K562 (cell line): Measurements from ENCODE around the gene SNAI1. TPM values are rescaled to one million over a fixed set of nuclear protein-coding genes. Genes with fewer than 3 reads are reported as not detected.

ENCODE experiments used
- ATAC-seq: fragments of 200-7000 bp; cut with Tn5 transposase; 3 replicates; pipeline ENCODE4 v1.9.1; 2020; ENCODE audit warnings: moderate library complexity
- BruUV-seq: library from RNA; stranded (reverse); fragments of 400-500 nt; replicated peaks from 2 replicates; lab custom pipeline; 2021; lab: Mats Ljungman, UMichigan
- CTCF ChIA-PET: fragments of 300-600 bp; formaldehyde crosslinking; extraction: SDS; loops from one replicate; lab custom pipeline; 2021; ENCODE audit warnings: low intra/inter-chr PET ratio; lab: Yijun Ruan, JAX
- POLR2A ChIA-PET: fragments of 300-600, 350-650 bp; sonication (Branson Sonifier 250); formaldehyde crosslinking; extraction: SDS; loops from one replicate; lab custom pipeline; 2021; ENCODE audit warnings: antibody characterized with exemption, inconsistent platforms; lab: Yijun Ruan, JAX
- DNase-seq, 4 experiments: peaks; one replicate each; pipeline versions ENCODE4 v3.0.0 to v3.0.0-alpha.2; 2011 to 2018; ENCODE audit warnings: low spot score in 3 of 4, mixed read lengths in 3 of 4; ENCODE audit errors: extremely low read depth in 1 of 4
- FAIRE-seq: peaks from 2 replicates; lab custom pipeline; 2011; peaks lifted over from hg19 to GRCh38; lab: Jason Lieb, UNC
- H2AFZ ChIP-seq: 2 replicates; pipeline ENCODE4 v1.6.0; 2011; ENCODE audit warnings: low read depth, low read length, control low read depth, inconsistent platforms
- H3K27ac ChIP-seq: fragments of 200-600 bp; 3 replicates; pipeline ENCODE4 v1.8.0; 2011; ENCODE audit warnings: low read depth, mild to moderate bottlenecking, control low read depth, inconsistent platforms, low read length, moderate library complexity, mixed read lengths; ENCODE audit errors: extremely low read depth
- H3K27me3 ChIP-seq, 2 experiments: fragments of 300-600 bp in 1 of 2; 2 replicates in 1 of 2; 3 replicates in 1 of 2; pipeline versions ENCODE4 v1.6.0 to v1.8.0; 2011; ENCODE audit warnings: inconsistent platforms in 2 of 2, low read length in 2 of 2, mild to moderate bottlenecking in 1 of 2, mixed read lengths in 1 of 2, moderate library complexity in 1 of 2; ENCODE audit not compliant: control insufficient read depth in 2 of 2, insufficient read depth in 2 of 2
- H3K36me3 ChIP-seq: fragments of 300-600 bp; 3 replicates; pipeline ENCODE4 v1.8.0; 2011; ENCODE audit warnings: mild to moderate bottlenecking, low read length, inconsistent platforms; ENCODE audit not compliant: control insufficient read depth, insufficient read depth
- H3K4me1 ChIP-seq, 2 experiments: fragments of 200-600 bp in 1 of 2; replicated peaks in 1 of 2; 2 replicates in 1 of 2; 3 replicates in 1 of 2; pipeline versions ENCODE4 v1.5.1 to v1.8.0; 2011; ENCODE audit warnings: inconsistent platforms in 2 of 2, low read length in 2 of 2, mild to moderate bottlenecking in 1 of 2, mixed read lengths in 1 of 2, moderate library complexity in 1 of 2; ENCODE audit not compliant: control insufficient read depth in 2 of 2, insufficient read depth in 2 of 2
- H3K4me2 ChIP-seq: 2 replicates; pipeline ENCODE4 v1.6.1; 2011; ENCODE audit warnings: low read length, control low read depth, inconsistent platforms, mixed read lengths; ENCODE audit not compliant: insufficient read depth
- H3K4me3 ChIP-seq: fragments of 200-600 bp; sonication (generic), shearing (Covaris generic); 2 replicates; pipeline ENCODE4 v1.5.1; 2016; ENCODE audit warnings: control low read depth, inconsistent platforms
- H3K79me2 ChIP-seq: fragments of 200-600 bp; 3 replicates; pipeline ENCODE4 v1.8.0; 2011; ENCODE audit warnings: low read length, inconsistent platforms; ENCODE audit not compliant: control insufficient read depth, insufficient read depth
- H3K9ac ChIP-seq, 2 experiments: 2 replicates each; pipeline versions ENCODE4 v1.6.0 to v1.6.1; 2011; ENCODE audit warnings: low read depth in 2 of 2, low read length in 2 of 2, control low read depth in 1 of 2, inconsistent platforms in 1 of 2, mild to moderate bottlenecking in 1 of 2, mixed read lengths in 1 of 2; ENCODE audit not compliant: insufficient read depth in 1 of 2
- H3K9me1 ChIP-seq: one replicate; pipeline ENCODE4 v1.6.0; 2011; ENCODE audit warnings: inconsistent platforms, mild to moderate bottlenecking, low read length, moderate library complexity; ENCODE audit not compliant: control insufficient read depth, insufficient read depth
- H3K9me3 ChIP-seq: replicated peaks from 2 replicates; pipeline ENCODE4 v1.5.1; 2011; ENCODE audit warnings: low read depth, low read length, inconsistent platforms; ENCODE audit not compliant: control insufficient read depth, insufficient read depth
- H4K20me1 ChIP-seq: replicated peaks from 2 replicates; pipeline ENCODE4 v1.6.1; 2011; ENCODE audit warnings: low read length, inconsistent platforms, mixed read lengths; ENCODE audit not compliant: control insufficient read depth, insufficient read depth
- CBX5 ChIP-seq: IDR thresholded peaks from 2 replicates; pipeline ENCODE4 v1.6.1; 2014; ENCODE audit warnings: low read depth, borderline replicate concordance
- DPF2 ChIP-seq: fragments of 450-650 bp; IDR thresholded peaks from 2 replicates; pipeline ENCODE4 v1.6.1; 2016
- HDAC2 ChIP-seq: fragments of 450-650 bp; IDR thresholded peaks from 2 replicates; pipeline ENCODE4 v1.6.1; 2016; ENCODE audit warnings: mild to moderate bottlenecking
- HDAC3 ChIP-seq: fragments of 450-650 bp; IDR thresholded peaks from 2 replicates; pipeline ENCODE4 v1.6.1; 2018; ENCODE audit warnings: borderline replicate concordance, mild to moderate bottlenecking, moderate library complexity; ENCODE audit not compliant: partially characterized antibody
- MCM3 ChIP-seq: fragments of 450-650 bp; IDR thresholded peaks from 2 replicates; pipeline ENCODE4 v1.6.1; 2016
- NEUROD1 ChIP-seq: fragments of 150-350 bp; IDR thresholded peaks from 2 replicates; pipeline ENCODE4 v1.6.1; 2014; ENCODE audit warnings: borderline replicate concordance, low read length, low read depth; ENCODE audit not compliant: partially characterized antibody
- NR1H2 ChIP-seq: sonication (generic); formaldehyde crosslinking; IDR thresholded peaks from 2 replicates; pipeline ENCODE4 v1.4.0; 2020; ENCODE audit warnings: mild to moderate bottlenecking, missing genetic modification reagents
- PHF20 ChIP-seq: fragments of 450-650 bp; IDR thresholded peaks from 2 replicates; pipeline ENCODE4 v1.6.1; 2018; ENCODE audit not compliant: partially characterized antibody
- PTBP1 ChIP-seq: fragments of 200-400 bp; formaldehyde crosslinking; IDR thresholded peaks from 2 replicates; pipeline ENCODE4 v1.6.1; 2017; ENCODE audit warnings: low read depth, low read length
- RBM25 ChIP-seq: fragments of 200-400 bp; formaldehyde crosslinking; IDR thresholded peaks from 2 replicates; pipeline ENCODE4 v1.6.1; 2018; ENCODE audit warnings: low read length, low read depth, moderate library complexity; ENCODE audit not compliant: severe bottlenecking
- RCOR1 ChIP-seq, 2 experiments: IDR thresholded peaks; 2 replicates each; pipeline ENCODE4 v1.6.1; 2012; ENCODE audit warnings: low read depth in 2 of 2, low read length in 2 of 2, borderline replicate concordance in 1 of 2, improper control_type of control experiment in 1 of 2
- SPI1 ChIP-seq: IDR thresholded peaks from 2 replicates; pipeline ENCODE4 v1.6.1; 2011; ENCODE audit warnings: low read depth, low read length, control low read depth, borderline replicate concordance
- SREBF2 ChIP-seq: sonication (generic); formaldehyde crosslinking; IDR thresholded peaks from 2 replicates; pipeline ENCODE4 v1.4.0; 2020; ENCODE audit warnings: mild to moderate bottlenecking, missing genetic modification reagents
- TRIM24 ChIP-seq, 2 experiments: fragments of 450-650 bp; IDR thresholded peaks; 2 replicates each; pipeline ENCODE4 v1.6.1; 2016
- ZC3H8 ChIP-seq: fragments of 450-650 bp; IDR thresholded peaks from 2 replicates; pipeline ENCODE4 v1.6.1; 2017
- ZFP36 ChIP-seq: fragments of 150-350 bp; IDR thresholded peaks from 2 replicates; pipeline ENCODE4 v1.6.1; 2018; ENCODE audit warnings: low read length, low read depth; ENCODE audit not compliant: partially characterized antibody
- ZNF121 ChIP-seq: sonication (generic); formaldehyde crosslinking; conservative IDR thresholded peaks from 2 replicates; pipeline ENCODE4 v1.8.0; 2022; ENCODE audit warnings: missing genetic modification reagents
- ZNF699 ChIP-seq: fragments of 250-450 bp; sonication (Bioruptor Pico); IDR thresholded peaks from 2 replicates; pipeline ENCODE4 v1.8.0; 2021; ENCODE audit warnings: mild to moderate bottlenecking, moderate library complexity; ENCODE audit not compliant: insufficient replicate concordance
- WGBS: fragments of 100-300 bp; shearing (Covaris generic); methylation state at CpG from one replicate; pipeline ENCODE4 v1.1.6; 2016; ENCODE audit warnings: low coverage, mixed read lengths; ENCODE audit not compliant: insufficient coverage; ENCODE audit errors: missing lambda C conversion rate; 5-methylcytosine and 5-hydroxymethylcytosine counted together
- in situ Hi-C: fragments of 300-500 bp; cut with MboI; formaldehyde crosslinking; loops from 4 replicates; pipeline ENCODE4 v1.15.0; 2018; ENCODE audit warnings: inconsistent platforms, mixed read lengths
- intact Hi-C: fragments of 100-400 bp; cut with micrococcal nuclease; formaldehyde crosslinking; loops from 2 replicates; pipeline ENCODE4 v1.14.2; 2022
- polyA plus RNA-seq, 8 experiments: library from polyadenylated mRNA; depleted of rRNA in 4 of 8; stranded (reverse) in 5 of 8; unstranded in 3 of 8; fragments of >200 nt; fragmentation: Nextera tagmentation in 2 of 8; fragmentation: Illumina TruSeq in 1 of 8; extraction: Ambion mirVana in 2 of 8; extraction: Trizol in 1 of 8; gene quantifications; 2 replicates each; pipeline versions ENCODE4 v1.2.1 to v1.2.3, GENCODE V29; 2011 to 2014; ENCODE audit warnings: inconsistent platforms in 1 of 8, missing spikeins in 1 of 8
- total RNA-seq, 7 experiments: library from RNA; depleted of rRNA in 6 of 7; stranded (reverse); fragments of >200 nt in 6 of 7; fragmentation: Illumina TruSeq in 2 of 7; extraction: Trizol in 2 of 7; gene quantifications; 2 replicates each; pipeline versions ENCODE4 v1.2.1 to v1.2.3, GENCODE V29; 2011 to 2021; ENCODE audit warnings: low replicate concordance in 1 of 7
- TF ChIP-seq, protein P1 (sequence below): fragments of 450-650 bp; formaldehyde crosslinking; IDR thresholded peaks from 2 replicates; pipeline ENCODE4 v1.4.0; 2020; ENCODE audit warnings: mild to moderate bottlenecking
- TF ChIP-seq, protein P2 (sequence below): fragments of 200-800 bp; sonication (Bioruptor generic); IDR thresholded peaks from 2 replicates; pipeline ENCODE4 v1.6.1; 2017; ENCODE audit warnings: missing genetic modification characterization, missing compliant biosample characterization
- TF ChIP-seq, protein P3 (sequence below), 2 experiments: fragments of 200-800 bp in 1 of 2; sonication (Bioruptor generic) in 1 of 2; sonication (generic) in 1 of 2; formaldehyde crosslinking in 1 of 2; IDR thresholded peaks in 1 of 2; conservative IDR thresholded peaks in 1 of 2; 2 replicates each; pipeline versions ENCODE4 v1.5.0 to v1.6.1; 2016 to 2020; ENCODE audit warnings: missing compliant biosample characterization in 1 of 2, missing genetic modification characterization in 1 of 2, missing genetic modification reagents in 1 of 2

Gene SNAI1
- total and polyA plus RNA-seq, 9 of the 15 experiments (the other 6 are each of a cell fraction or from before 2014, with no cell fraction given): 0.32 to 11.6 (median 2.0) TPM

DNA sequence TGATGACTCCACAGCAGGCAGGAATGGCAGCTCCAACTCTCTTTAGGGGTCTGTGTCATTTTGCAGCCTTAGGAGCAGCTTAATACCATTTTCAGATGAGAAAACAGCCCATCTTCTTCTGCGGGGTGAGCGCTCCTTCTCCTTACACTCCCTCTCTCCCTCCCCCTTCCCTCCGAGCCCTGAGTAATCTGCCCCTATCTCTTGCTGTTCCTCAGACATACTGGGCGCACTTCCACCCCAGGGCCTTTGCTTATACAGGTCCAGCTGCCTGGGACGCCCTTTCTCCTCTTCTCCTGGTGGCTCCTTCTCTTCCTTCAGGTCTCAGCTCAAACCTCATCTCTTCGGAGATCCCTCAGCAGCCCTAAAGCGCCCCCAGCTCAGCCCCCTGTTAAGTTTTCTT, 54.8 kb downstream of the SNAI1 start:
- H3K27ac ChIP-seq: no peak overlapping the region
- peak; percentile 78 for ATAC-seq
- no TSS peak for BruUV-seq
- TF ChIP-seq PTBP1 (peak; percentile 86; the same call in 1 of the 2 replicates), RBM25 (peak; percentile 74), ZNF121 (CRISPR knock-in tag) (no peak), CBX5 (no peak), SPI1 (0 out of 2 replicates have a peak, but pooled peaks have one; percentile 6), ZFP36 (no peak), RCOR1 (IDR thresholded peaks at IDR 0.05; ENCODE audit: borderline replicate concordance in 1 of 2, low read depth in 2 of 2, low read length in 2 of 2) (peak in 1 of 2 experiments; percentile 64; a peak in 1 of 4 replicates), HDAC3 (no peak), MCM3 (no peak), ZC3H8 (no peak), NR1H2 (no peak), DPF2 (no peak), PHF20 (no peak), HDAC2 (0 out of 2 replicates have a peak, but pooled peaks have one; percentile 42), ZNF699 (CRISPR knock-in tag) (no peak), NEUROD1 (no peak), TRIM24 (IDR thresholded peaks at IDR 0.05) (no peak), SREBF2 (CRISPR knock-in tag) (no peak)
- TF ChIP-seq, protein P1, sequence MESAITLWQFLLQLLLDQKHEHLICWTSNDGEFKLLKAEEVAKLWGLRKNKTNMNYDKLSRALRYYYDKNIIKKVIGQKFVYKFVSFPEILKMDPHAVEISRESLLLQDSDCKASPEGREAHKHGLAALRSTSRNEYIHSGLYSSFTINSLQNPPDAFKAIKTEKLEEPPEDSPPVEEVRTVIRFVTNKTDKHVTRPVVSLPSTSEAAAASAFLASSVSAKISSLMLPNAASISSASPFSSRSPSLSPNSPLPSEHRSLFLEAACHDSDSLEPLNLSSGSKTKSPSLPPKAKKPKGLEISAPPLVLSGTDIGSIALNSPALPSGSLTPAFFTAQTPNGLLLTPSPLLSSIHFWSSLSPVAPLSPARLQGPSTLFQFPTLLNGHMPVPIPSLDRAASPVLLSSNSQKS (CRISPR knock-in tag): no peak
- TF ChIP-seq, protein P2, sequence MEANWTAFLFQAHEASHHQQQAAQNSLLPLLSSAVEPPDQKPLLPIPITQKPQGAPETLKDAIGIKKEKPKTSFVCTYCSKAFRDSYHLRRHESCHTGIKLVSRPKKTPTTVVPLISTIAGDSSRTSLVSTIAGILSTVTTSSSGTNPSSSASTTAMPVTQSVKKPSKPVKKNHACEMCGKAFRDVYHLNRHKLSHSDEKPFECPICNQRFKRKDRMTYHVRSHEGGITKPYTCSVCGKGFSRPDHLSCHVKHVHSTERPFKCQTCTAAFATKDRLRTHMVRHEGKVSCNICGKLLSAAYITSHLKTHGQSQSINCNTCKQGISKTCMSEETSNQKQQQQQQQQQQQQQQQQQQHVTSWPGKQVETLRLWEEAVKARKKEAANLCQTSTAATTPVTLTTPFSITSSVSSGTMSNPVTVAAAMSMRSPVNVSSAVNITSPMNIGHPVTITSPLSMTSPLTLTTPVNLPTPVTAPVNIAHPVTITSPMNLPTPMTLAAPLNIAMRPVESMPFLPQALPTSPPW (CRISPR knock-in tag): peak; percentile 47; the same call in 1 of the 2 replicates
- TF ChIP-seq, protein P3, sequence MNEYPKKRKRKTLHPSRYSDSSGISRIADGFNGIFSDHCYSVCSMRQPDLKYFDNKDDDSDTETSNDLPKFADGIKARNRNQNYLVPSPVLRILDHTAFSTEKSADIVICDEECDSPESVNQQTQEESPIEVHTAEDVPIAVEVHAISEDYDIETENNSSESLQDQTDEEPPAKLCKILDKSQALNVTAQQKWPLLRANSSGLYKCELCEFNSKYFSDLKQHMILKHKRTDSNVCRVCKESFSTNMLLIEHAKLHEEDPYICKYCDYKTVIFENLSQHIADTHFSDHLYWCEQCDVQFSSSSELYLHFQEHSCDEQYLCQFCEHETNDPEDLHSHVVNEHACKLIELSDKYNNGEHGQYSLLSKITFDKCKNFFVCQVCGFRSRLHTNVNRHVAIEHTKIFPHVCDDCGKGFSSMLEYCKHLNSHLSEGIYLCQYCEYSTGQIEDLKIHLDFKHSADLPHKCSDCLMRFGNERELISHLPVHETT (CRISPR knock-in tag; conservative IDR thresholded peaks at IDR 0.05 in 1 of 2, IDR thresholded peaks at IDR 0.05 in 1 of 2): no peak

More for the DNA sequence above, 54.8 kb downstream of the SNAI1 start:
- no peaks in the 10 kb centered on the region for H3K36me3 ChIP-seq
- H3K9me1 ChIP-seq: no peaks in the 10 kb centered on the region
- H3K4me1 ChIP-seq: peaks cover 9 to 24% of the 10 kb centered on the region in 2 experiments; a peak in 4 of 5 replicates
- DNase-seq (peak in 3 of 4 experiments; percentile 46 to 59 (median 46)), FAIRE-seq (no peak)
- peak overlapping the region; percentile 52; the same call in 1 of the 2 replicates for H2AFZ ChIP-seq
- H3K4me2 ChIP-seq: peak overlapping the region; percentile 16; the same call in 1 of the 2 replicates
- no peak overlapping the region for H3K4me3 ChIP-seq
- no peaks in the 10 kb centered on the region for H3K9me3 ChIP-seq
- H3K9ac ChIP-seq: peak overlapping the region in 1 of 2 experiments; percentile 6; a peak in 1 of 4 replicates
- no peaks in the 10 kb centered on the region for H3K27me3 ChIP-seq
- in situ Hi-C loops: no loop called here
- intact Hi-C loops: no loop called here
- POLR2A ChIA-PET: interaction anchor here (0.6 to 2.6 kb wide), 7 partner anchors 20 to 555 kb away, joined by 3 to 11 read pairs (median 3); no protein-coding TSS in a partner anchor
- no peaks in the 10 kb centered on the region for H4K20me1 ChIP-seq
- CTCF ChIA-PET: no interaction called here
- WGBS: 5% methylated on average over 7 of the region's 7 CpGs
- H3K79me2 ChIP-seq: no peaks in the 10 kb centered on the region
